K562 (cell line): ENCODE measurements around the gene TMEM150A. TPM values are rescaled to one million over a fixed set of nuclear protein-coding genes. Genes with fewer than 3 reads are reported as not detected.

ENCODE experiments used
- CLOCK ChIP-seq: fragments of 250-450 bp; sonication (Bioruptor Pico); IDR thresholded peaks from 2 replicates; pipeline ENCODE4 v1.4.0; 2020; ENCODE audit warnings: mild to moderate bottlenecking, moderate library complexity, borderline replicate concordance
- GABPB1 ChIP-seq: sonication (generic); formaldehyde crosslinking; IDR thresholded peaks from 2 replicates; pipeline ENCODE4 v1.8.0; 2022; ENCODE audit warnings: mild to moderate bottlenecking, missing genetic modification reagents
- GTF2B ChIP-seq: IDR thresholded peaks from 2 replicates; pipeline ENCODE4 v1.6.1; 2011; ENCODE audit not compliant: insufficient read length; ENCODE audit errors: extremely low read depth
- GTF2E2 ChIP-seq: fragments of 200-800 bp; sonication (Bioruptor generic); IDR thresholded peaks from 2 replicates; pipeline ENCODE4 v1.6.1; 2016; ENCODE audit warnings: missing genetic modification characterization, missing compliant biosample characterization
- HNRNPLL ChIP-seq: fragments of 200-400 bp; formaldehyde crosslinking; IDR thresholded peaks from 2 replicates; pipeline ENCODE4 v1.6.1; 2017; ENCODE audit warnings: low read length, low read depth, mild to moderate bottlenecking; ENCODE audit not compliant: poor library complexity, severe bottlenecking
- KLF1 ChIP-seq: fragments of 450-650 bp; IDR thresholded peaks from 2 replicates; pipeline ENCODE4 v1.6.1; 2016; ENCODE audit warnings: missing genetic modification characterization, missing compliant biosample characterization
- MAFG ChIP-seq: fragments of 450-650 bp; conservative IDR thresholded peaks from 2 replicates; pipeline ENCODE4 v1.6.1; 2016; ENCODE audit warnings: missing genetic modification characterization, missing compliant biosample characterization
- MAZ ChIP-seq, 2 experiments: fragments of 450-650 bp in 1 of 2; sonication (generic) in 1 of 2; formaldehyde crosslinking; IDR thresholded peaks in 1 of 2; conservative IDR thresholded peaks in 1 of 2; 2 replicates each; pipeline versions ENCODE4 v1.4.0 to v1.5.0; 2020; ENCODE audit warnings: mild to moderate bottlenecking in 1 of 2, missing genetic modification reagents in 1 of 2
- MYNN ChIP-seq, 2 experiments: sonication (generic); formaldehyde crosslinking in 1 of 2; IDR thresholded peaks; 2 replicates each; pipeline versions ENCODE4 v1.5.0 to v1.6.1; 2016 to 2020; ENCODE audit warnings: antibody characterized with exemption in 1 of 2, missing genetic modification reagents in 1 of 2
- PML ChIP-seq: IDR thresholded peaks from 2 replicates; pipeline ENCODE4 v1.6.1; 2012; ENCODE audit warnings: low read length, inconsistent platforms
- SIN3B ChIP-seq: fragments of 450-650 bp; IDR thresholded peaks from 2 replicates; pipeline ENCODE4 v1.6.1; 2017; ENCODE audit warnings: low read depth, mild to moderate bottlenecking, moderate library complexity
- STAT5A ChIP-seq: IDR thresholded peaks from 2 replicates; pipeline ENCODE4 v1.6.1; 2012; ENCODE audit warnings: low read length, inconsistent platforms, borderline replicate concordance
- ZBTB9 ChIP-seq: fragments of 450-650 bp; formaldehyde crosslinking; IDR thresholded peaks from 2 replicates; pipeline ENCODE4 v1.4.0; 2020; ENCODE audit warnings: mild to moderate bottlenecking, moderate library complexity
- ZFP91 ChIP-seq: sonication (generic); formaldehyde crosslinking; IDR thresholded peaks from 2 replicates; pipeline ENCODE4 v1.8.0; 2022; ENCODE audit warnings: mild to moderate bottlenecking, missing genetic modification reagents
- ZNF3 ChIP-seq: fragments of 250-450 bp; sonication (Bioruptor Pico); IDR thresholded peaks from 2 replicates; pipeline ENCODE4 v1.5.0; 2021; ENCODE audit warnings: mild to moderate bottlenecking, moderate library complexity
- ZSCAN29 ChIP-seq: fragments of 450-650 bp; IDR thresholded peaks from 2 replicates; pipeline ENCODE4 v1.6.1; 2017
- polyA plus RNA-seq, 8 experiments: library from polyadenylated mRNA; depleted of rRNA in 4 of 8; stranded (reverse) in 5 of 8; unstranded in 3 of 8; fragments of >200 nt; fragmentation: Nextera tagmentation in 2 of 8; fragmentation: Illumina TruSeq in 1 of 8; extraction: Ambion mirVana in 2 of 8; extraction: Trizol in 1 of 8; gene quantifications; 2 replicates each; pipeline versions ENCODE4 v1.2.1 to v1.2.3, GENCODE V29; 2011 to 2014; ENCODE audit warnings: inconsistent platforms in 1 of 8, missing spikeins in 1 of 8
- total RNA-seq, 7 experiments: library from RNA; depleted of rRNA in 6 of 7; stranded (reverse); fragments of >200 nt in 6 of 7; fragmentation: Illumina TruSeq in 2 of 7; extraction: Trizol in 2 of 7; gene quantifications; 2 replicates each; pipeline versions ENCODE4 v1.2.1 to v1.2.3, GENCODE V29; 2011 to 2021; ENCODE audit warnings: low replicate concordance in 1 of 7

TMEM150A gene
- total and polyA plus RNA-seq, 9 of the 15 experiments (the other 6 are each of a cell fraction or from before 2014, with no cell fraction given) = 3.9 to 17.1 (median 8.4) TPM

- TF ChIP-seq CLOCK (CRISPR knock-in tag) = no peak
- peak; percentile 64; the same call in 1 of the 2 replicates for TF ChIP-seq SIN3B
- TF ChIP-seq HNRNPLL = no peak
- 0 out of 2 replicates have a peak, but pooled peaks have one; percentile 28 for TF ChIP-seq ZFP91 (CRISPR knock-in tag)
- TF ChIP-seq ZNF3 (CRISPR knock-in tag) = no peak
- TF ChIP-seq STAT5A = no peak
- peak; percentile 81 for TF ChIP-seq PML
- peak; percentile 91 for TF ChIP-seq GABPB1 (CRISPR knock-in tag)
- 0 out of 2 replicates have a peak, but pooled peaks have one; percentile 48 for TF ChIP-seq ZSCAN29
- TF ChIP-seq KLF1 (tag) = peak; percentile 56; the same call in 1 of the 2 replicates
- TF ChIP-seq ZBTB9 (CRISPR knock-in tag) = 0 out of 2 replicates have a peak, but pooled peaks have one; percentile 36
- TF ChIP-seq MYNN (IDR thresholded peaks at IDR 0.05) = no peak
- no peak for TF ChIP-seq MYNN (CRISPR knock-in tag; IDR thresholded peaks at IDR 0.05)
- TF ChIP-seq MAFG = peak; percentile 35; the same call in 1 of the 2 replicates
- peak; percentile 47 for TF ChIP-seq GTF2B
- TF ChIP-seq MAZ (CRISPR knock-in tag; conservative IDR thresholded peaks at IDR 0.05 in 1 of 2, IDR thresholded peaks at IDR 0.05 in 1 of 2) = peak; percentile 67 to 88
- TF ChIP-seq GTF2E2 (tag) = peak; percentile 86
Observed at GRCh38 chr2:85611705-85612587, 9.4 kb upstream of the TMEM150A start, which contains the start of gene C2orf68 (continued).
